HEK293T (cell line): ENCODE measurements around the gene SPEF2.

Experiments used
- CTCF ChIA-PET: fragments of 350-600 bp; formaldehyde crosslinking; extraction: SDS; loops from one replicate; lab custom pipeline; 2021; ENCODE audit warnings: antibody characterized with exemption, inconsistent platforms; lab: Yijun Ruan, JAX
- POLR2A ChIA-PET: fragments of 350-600 bp; formaldehyde crosslinking; extraction: SDS; loops from one replicate; lab custom pipeline; 2020; ENCODE audit warnings: antibody characterized with exemption, inconsistent platforms; lab: Yijun Ruan, JAX
- DNase-seq: peaks from one replicate; pipeline ENCODE4 v3.0.0; 2012; ENCODE audit warnings: mixed read lengths; ENCODE audit errors: extremely low spot score
- ARNT ChIP-seq: fragments of 450-650 bp; IDR thresholded peaks from 2 replicates; pipeline ENCODE4 v1.6.1; 2017; ENCODE audit warnings: mild to moderate bottlenecking
- BHLHE40 ChIP-seq: fragments of 450-650 bp; IDR thresholded peaks from 2 replicates; pipeline ENCODE4 v1.6.1; 2016; ENCODE audit warnings: mild to moderate bottlenecking, moderate library complexity, borderline replicate concordance
- CTBP1 ChIP-seq: fragments of 450-650 bp; IDR thresholded peaks from 2 replicates; pipeline ENCODE4 v1.6.1; 2016; ENCODE audit warnings: borderline replicate concordance
- ELF4 ChIP-seq: fragments of 450-650 bp; IDR thresholded peaks from 2 replicates; pipeline ENCODE4 v1.6.1; 2017; ENCODE audit warnings: antibody characterized with exemption
- FOXA1 ChIP-seq: fragments of 450-650 bp; IDR thresholded peaks from 2 replicates; pipeline ENCODE4 v1.6.1; 2016; ENCODE audit warnings: mild to moderate bottlenecking
- FOXK2 ChIP-seq: fragments of 450-650 bp; IDR thresholded peaks from 2 replicates; pipeline ENCODE4 v1.6.1; 2016; ENCODE audit warnings: mild to moderate bottlenecking
- FOXM1 ChIP-seq: fragments of 450-650 bp; IDR thresholded peaks from 2 replicates; pipeline ENCODE4 v1.6.1; 2017; ENCODE audit warnings: mild to moderate bottlenecking, borderline replicate concordance
- HDGF ChIP-seq: fragments of 450-650 bp; IDR thresholded peaks from 2 replicates; pipeline ENCODE4 v1.6.1; 2017; ENCODE audit warnings: antibody characterized with exemption, borderline replicate concordance
- L3MBTL2 ChIP-seq: fragments of 450-650 bp; conservative IDR thresholded peaks from 2 replicates; pipeline ENCODE4 v1.6.1; 2016; ENCODE audit warnings: mild to moderate bottlenecking
- LEF1 ChIP-seq: fragments of 450-650 bp; IDR thresholded peaks from 2 replicates; pipeline ENCODE4 v1.6.1; 2017; ENCODE audit warnings: mild to moderate bottlenecking, borderline replicate concordance
- NFRKB ChIP-seq: fragments of 450-650 bp; IDR thresholded peaks from 2 replicates; pipeline ENCODE4 v1.6.1; 2016; ENCODE audit warnings: mild to moderate bottlenecking, moderate library complexity
- SP1 ChIP-seq: fragments of 450-650 bp; IDR thresholded peaks from 2 replicates; pipeline ENCODE4 v1.6.1; 2017
- SUZ12 ChIP-seq: fragments of 450-650 bp; IDR thresholded peaks from 2 replicates; pipeline ENCODE4 v1.6.1; 2016; ENCODE audit warnings: mild to moderate bottlenecking
- TARDBP ChIP-seq: fragments of 450-650 bp; IDR thresholded peaks from 2 replicates; pipeline ENCODE4 v1.6.1; 2016
- ZNF384 ChIP-seq: fragments of 450-650 bp; IDR thresholded peaks from 2 replicates; pipeline ENCODE4 v1.6.1; 2016
- TF ChIP-seq, protein P1 (sequence below): fragments of 450-650 bp; IDR thresholded peaks from 2 replicates; pipeline ENCODE4 v1.6.1; 2016

Gene SPEF2

DNA sequence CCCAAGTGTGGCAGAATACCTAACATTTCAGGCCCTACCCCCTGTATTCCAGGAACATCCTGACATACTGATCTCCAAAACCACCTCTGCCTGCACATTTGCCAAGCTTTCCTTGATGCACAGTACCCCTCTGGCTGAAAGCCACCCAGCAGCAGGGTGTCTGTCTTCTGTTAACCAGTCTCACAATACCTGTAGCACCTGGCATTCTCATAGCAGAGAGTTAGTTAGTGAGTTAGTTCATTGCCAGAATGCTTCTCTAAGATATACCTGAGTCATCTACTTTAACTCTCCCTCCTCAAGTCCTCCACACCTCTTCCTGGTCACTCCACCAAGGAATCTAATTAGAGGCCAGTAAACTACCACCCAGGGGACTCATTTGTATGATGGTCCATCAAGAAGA lies 192.9 kb downstream of the SPEF2 start:
- ChIA-PET CTCF (no interaction called here), POLR2A (no interaction called here)
- TF ChIP-seq FOXM1 (no peak), FOXK2 (no peak), SP1 (no peak), ZNF384 (no peak)
- DNase-seq: no peak

DNA sequence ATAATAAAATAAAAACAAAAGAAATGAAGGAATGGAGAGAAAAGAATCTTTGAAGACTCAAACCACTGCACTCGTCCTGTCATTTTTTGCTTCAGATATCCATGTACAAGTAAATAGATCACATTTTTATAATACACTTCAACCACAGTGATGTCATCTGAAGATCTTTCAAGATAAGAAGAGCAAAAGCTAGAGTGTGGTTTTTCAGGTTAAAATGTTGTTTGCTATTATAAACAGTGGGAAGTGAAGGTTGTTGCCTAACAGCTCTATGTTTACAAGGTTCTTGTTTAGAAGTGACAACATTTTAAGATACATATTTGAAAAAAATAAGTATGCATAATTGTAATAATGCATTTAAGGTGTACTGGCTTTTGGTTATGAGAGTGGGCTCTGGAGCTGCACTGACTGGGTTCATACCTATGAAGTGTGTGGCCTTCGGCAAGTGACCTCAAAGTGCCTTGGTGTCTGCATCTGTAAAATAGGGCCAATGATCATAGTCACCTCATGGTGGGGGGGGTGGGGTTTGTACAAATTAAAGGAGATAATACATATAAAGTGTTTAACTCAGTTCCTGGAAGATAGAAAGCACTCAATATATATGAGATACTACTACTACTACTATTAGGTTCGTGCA lies 193.6 kb downstream of the SPEF2 start:
- CTCF ChIA-PET: no interaction called here

DNA sequence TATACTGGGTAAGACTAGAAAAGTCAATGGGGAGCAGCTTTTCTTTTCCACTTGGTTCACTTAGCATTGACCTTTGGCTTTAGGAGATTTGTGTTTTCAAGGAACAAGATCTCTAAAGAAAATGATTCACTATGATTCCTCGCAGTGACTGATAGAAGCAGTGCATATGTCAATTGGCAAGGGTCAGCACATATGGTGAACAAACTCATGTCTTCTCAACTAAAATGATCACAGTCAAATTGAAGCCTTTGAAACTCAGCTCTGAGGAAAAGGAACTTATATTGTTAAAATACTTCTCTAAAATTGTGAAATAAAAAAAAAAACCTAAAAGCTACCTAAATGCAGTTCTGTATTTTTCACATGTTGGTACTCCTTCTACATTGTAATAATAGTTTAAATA lies 195.9 kb downstream of the SPEF2 start:
- TF ChIP-seq ARNT: no peak
- no peak for TF ChIP-seq CTBP1
- TF ChIP-seq NFRKB: no peak
- TF ChIP-seq FOXK2: no peak
- no peak for TF ChIP-seq LEF1
- TF ChIP-seq L3MBTL2: no peak
- no peak for TF ChIP-seq ZNF384
- no peak for TF ChIP-seq BHLHE40
- no peak for TF ChIP-seq ELF4
- no peak for TF ChIP-seq TARDBP
- TF ChIP-seq, protein P1, sequence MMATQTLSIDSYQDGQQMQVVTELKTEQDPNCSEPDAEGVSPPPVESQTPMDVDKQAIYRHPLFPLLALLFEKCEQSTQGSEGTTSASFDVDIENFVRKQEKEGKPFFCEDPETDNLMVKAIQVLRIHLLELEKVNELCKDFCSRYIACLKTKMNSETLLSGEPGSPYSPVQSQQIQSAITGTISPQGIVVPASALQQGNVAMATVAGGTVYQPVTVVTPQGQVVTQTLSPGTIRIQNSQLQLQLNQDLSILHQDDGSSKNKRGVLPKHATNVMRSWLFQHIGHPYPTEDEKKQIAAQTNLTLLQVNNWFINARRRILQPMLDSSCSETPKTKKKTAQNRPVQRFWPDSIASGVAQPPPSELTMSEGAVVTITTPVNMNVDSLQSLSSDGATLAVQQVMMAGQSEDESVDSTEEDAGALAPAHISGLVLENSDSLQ: no peak
- no peak for TF ChIP-seq SUZ12
- TF ChIP-seq SP1: no peak
- no peak for TF ChIP-seq HDGF
- TF ChIP-seq FOXA1: no peak
- no peak for TF ChIP-seq FOXM1
- ChIA-PET POLR2A (no interaction called here), CTCF (interaction anchor here (0.6 to 1.1 kb wide), 3 partner anchors 8 to 583 kb away, joined by 3 read pairs; partner anchors contain the start of gene PRLR)
- no peak for DNase-seq

More for the DNA sequence above, 193.6 kb downstream of the SPEF2 start:
- TF ChIP-seq SP1 (no peak), FOXM1 (no peak), ELF4 (no peak), L3MBTL2 (no peak), ARNT (no peak), ZNF384 (no peak), FOXK2 (no peak), HDGF (no peak), LEF1 (no peak), SUZ12 (no peak), BHLHE40 (no peak)
- POLR2A ChIA-PET: no interaction called here
- DNase-seq: no peak

DNA sequence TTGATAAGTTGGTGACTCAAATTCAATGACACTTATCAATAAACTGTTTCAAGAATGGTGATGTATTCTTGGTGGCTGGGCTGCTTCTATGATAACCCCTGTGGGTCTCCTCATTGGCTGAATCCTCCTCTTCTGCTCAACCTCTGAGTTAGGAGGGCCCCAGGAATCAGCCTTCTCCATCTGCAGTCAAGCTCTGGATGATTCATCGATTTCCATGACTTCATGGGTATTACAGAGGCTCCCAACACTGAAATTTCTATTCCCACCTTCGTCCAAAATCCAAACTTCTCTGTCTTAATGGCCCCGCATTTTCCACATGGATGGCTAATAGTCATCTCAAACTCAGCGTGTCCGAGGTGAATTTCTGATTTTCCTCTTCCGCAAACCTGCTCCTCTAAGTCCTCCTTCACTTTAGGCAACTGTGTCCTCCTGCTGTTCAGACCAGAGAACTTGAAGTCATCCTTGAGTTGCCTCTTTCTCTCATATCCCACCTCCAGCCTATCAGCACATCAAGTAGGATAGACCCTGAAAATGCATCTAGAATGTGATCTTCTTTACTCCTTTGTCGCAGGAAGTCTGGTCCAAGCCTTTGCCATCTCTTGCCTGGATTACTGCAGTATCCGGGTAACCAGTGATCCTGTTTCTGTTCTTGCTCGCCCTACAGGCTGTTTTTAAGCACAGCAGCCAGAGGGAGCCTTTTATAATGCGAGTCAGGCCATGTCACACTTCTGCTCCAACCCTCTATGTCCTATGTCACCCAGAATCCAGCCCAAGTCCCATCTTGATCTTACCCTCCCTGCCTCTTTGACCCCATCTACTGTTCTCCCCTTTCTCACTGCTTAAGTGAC lies 197.7 kb downstream of the SPEF2 start:
- POLR2A ChIA-PET: no interaction called here
- no peak for TF ChIP-seq LEF1
- no peak for TF ChIP-seq L3MBTL2
- TF ChIP-seq BHLHE40: no peak
- no peak for TF ChIP-seq ZNF384
- no peak for TF ChIP-seq FOXM1
- TF ChIP-seq NFRKB: no peak
- TF ChIP-seq ELF4: no peak
- TF ChIP-seq CTBP1: no peak
- TF ChIP-seq SUZ12: no peak
- no peak for TF ChIP-seq FOXA1
- no peak for TF ChIP-seq ARNT
- TF ChIP-seq TARDBP: no peak
- no peak for TF ChIP-seq SP1
- TF ChIP-seq HDGF: no peak
- TF ChIP-seq, protein P1: no peak
- TF ChIP-seq FOXK2: no peak
- CTCF ChIA-PET: no interaction called here
- DNase-seq: peak; percentile 54

DNA sequence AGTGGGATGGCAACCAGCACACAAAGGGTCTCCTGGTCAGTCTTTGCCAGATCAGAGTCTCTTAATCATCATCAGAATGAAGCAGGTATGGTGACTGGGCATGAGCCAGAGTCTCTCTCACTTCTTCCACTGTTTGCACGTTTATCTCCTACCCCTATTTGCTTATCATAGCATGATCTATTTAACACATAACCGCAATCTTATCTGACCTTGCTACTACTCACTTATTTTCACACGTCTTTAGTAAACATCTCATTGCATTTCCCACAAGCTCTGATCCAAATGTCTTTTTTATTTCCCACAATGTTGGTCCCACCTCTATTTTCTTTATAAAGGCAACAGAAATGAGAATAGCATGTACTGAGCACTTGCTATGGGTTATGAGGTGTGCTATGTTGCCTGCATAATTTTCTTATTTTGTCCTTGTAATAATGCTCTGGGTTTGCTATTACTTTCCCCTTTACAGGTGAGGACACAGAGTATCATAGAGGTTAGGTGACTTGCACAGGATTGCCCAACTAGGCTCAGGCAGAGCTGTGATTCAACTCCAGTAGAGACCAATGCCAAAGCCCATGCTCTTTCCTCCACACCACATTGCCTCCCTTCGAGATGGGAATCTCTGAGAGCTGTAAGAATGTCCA lies 199.3 kb downstream of the SPEF2 start:
- DNase-seq: no peak
- POLR2A ChIA-PET: no interaction called here
- TF ChIP-seq FOXK2: no peak
- no peak for TF ChIP-seq HDGF
- TF ChIP-seq FOXA1: no peak
- TF ChIP-seq ARNT: no peak
- no peak for TF ChIP-seq ELF4
- no peak for TF ChIP-seq NFRKB
- CTCF ChIA-PET: interaction anchor here (0.6 kb wide), 1 partner anchor 56 kb away, joined by 3 read pairs; no protein-coding TSS in a partner anchor

DNA sequence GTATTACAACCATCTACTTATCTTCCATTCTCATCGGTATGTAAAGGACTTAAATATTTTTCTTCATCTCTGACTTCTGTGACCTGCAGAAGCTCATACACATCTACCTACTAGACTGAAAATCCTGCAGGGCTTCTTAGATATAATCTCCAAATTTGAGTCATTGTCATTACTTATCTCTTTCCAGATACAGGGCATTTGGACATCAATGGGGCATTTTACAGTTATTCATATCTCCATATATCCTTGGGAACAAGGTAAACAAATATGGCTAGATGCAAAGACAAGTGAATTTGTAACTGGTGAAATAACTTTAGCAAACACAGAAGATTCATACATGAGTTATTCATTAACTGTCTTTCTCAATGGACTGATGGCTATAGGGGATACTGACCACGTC lies 201.4 kb downstream of the SPEF2 start:
- CTCF ChIA-PET: no interaction called here
- TF ChIP-seq BHLHE40: no peak
- no peak for TF ChIP-seq FOXM1
- no peak for TF ChIP-seq FOXA1
- no peak for TF ChIP-seq SUZ12
- TF ChIP-seq LEF1: no peak
- TF ChIP-seq, protein P1: no peak
- TF ChIP-seq SP1: no peak
- TF ChIP-seq L3MBTL2: no peak
- no peak for TF ChIP-seq TARDBP
- no peak for TF ChIP-seq ELF4
- no peak for TF ChIP-seq NFRKB
- TF ChIP-seq ZNF384: no peak
- TF ChIP-seq FOXK2: no peak
- TF ChIP-seq ARNT: no peak
- no peak for TF ChIP-seq HDGF
- no peak for TF ChIP-seq CTBP1
- DNase-seq: no peak
- POLR2A ChIA-PET: no interaction called here
